Thoracic aorta (tissue), 2 donors: ENCODE measurements around the gene TRPC4AP. TPM values are rescaled to one million over a fixed set of nuclear protein-coding genes. Genes with fewer than 3 reads are reported as not detected.

Source experiments
- ATAC-seq: fragments of 150-250 bp; one replicate; pipeline ENCODE4 v1.8.0; 2017; ENCODE audit warnings: low read depth; ENCODE audit not compliant: insufficient number of reproducible peaks, low FRiP score
- DNase-seq: peaks from one replicate; pipeline ENCODE4 v3.0.0-alpha.2; 2020; ENCODE audit warnings: low spot score
- H3K27ac ChIP-seq, 2 donors: fragments of 200-600 bp; sonication (generic); 1 replicate in 1 of 2; 2 replicates in 1 of 2; pipeline ENCODE4 v1.5.1; 2016; ENCODE audit warnings: mild to moderate bottlenecking in 2 of 2, moderate library complexity in 2 of 2
- H3K27me3 ChIP-seq: fragments of 200-600 bp; sonication (generic); replicated peaks from 2 replicates; pipeline ENCODE4 v1.6.0; 2016; ENCODE audit warnings: mild to moderate bottlenecking; ENCODE audit not compliant: insufficient read depth
- H3K36me3 ChIP-seq: fragments of 200-600 bp; sonication (generic); one replicate; pipeline ENCODE4 v1.5.1; 2016
- H3K4me1 ChIP-seq, 2 donors: fragments of 200-600 bp; sonication (generic); 1 replicate in 1 of 2; 2 replicates in 1 of 2; pipeline versions ENCODE4 v1.5.1 to v1.6.0; 2016; ENCODE audit warnings: low read depth in 2 of 2, mild to moderate bottlenecking in 1 of 2; ENCODE audit not compliant: control insufficient read depth in 1 of 2
- H3K4me3 ChIP-seq: fragments of 200-600 bp; sonication (generic); 2 replicates; pipeline ENCODE4 v1.5.1; 2016; ENCODE audit warnings: mild to moderate bottlenecking
- H3K9me3 ChIP-seq: fragments of 200-600 bp; sonication (generic); 2 replicates; pipeline ENCODE4 v1.5.1; 2016
- CTCF ChIP-seq: fragments of 200-600 bp; sonication (generic); IDR thresholded peaks from one replicate; pipeline ENCODE4 v1.5.1; 2019; ENCODE audit warnings: antibody characterized with exemption
- total RNA-seq, 2 donors: library from RNA; depleted of rRNA; stranded (reverse); fragments of >200 nt; gene quantifications; one replicate each; pipeline versions ENCODE4 v1.1.0 to v1.2.3, GENCODE V29; 2016

The TRPC4AP gene
- total RNA-seq, 2 donors from 2014 or later, result 65.8 to 73.6 TPM

GRCh38 chr20:34968042-34968775 lies 124.4 kb downstream of the TRPC4AP start:
- no peak for TF ChIP-seq CTCF
- H3K27me3 ChIP-seq, result no peaks in the 10 kb centered on the region
- H3K4me1 ChIP-seq, result no peaks in the 10 kb centered on the region
- H3K36me3 ChIP-seq, result no peaks in the 10 kb centered on the region
- DNase-seq, result no peak
- H3K27ac ChIP-seq, result no peak overlapping the region
- H3K4me3 ChIP-seq, result no peak overlapping the region
- ATAC-seq, result no peak
- no peaks in the 10 kb centered on the region for H3K9me3 ChIP-seq

GRCh38 chr20:34967421-34967820 lies 125.2 kb downstream of the TRPC4AP start:
- Histone ChIP-seq H3K9me3 (no peaks in the 10 kb centered on the region), H3K27ac (no peak overlapping the region), H3K27me3 (no peaks in the 10 kb centered on the region), H3K4me1 (no peaks in the 10 kb centered on the region), H3K4me3 (no peak overlapping the region), H3K36me3 (no peaks in the 10 kb centered on the region)
- no peak for ATAC-seq
- no peak for TF ChIP-seq CTCF
- DNase-seq, result no peak

GRCh38 chr20:34965051-34965450 lies 127.6 kb downstream of the TRPC4AP start:
- no peaks in the 10 kb centered on the region for H3K4me1 ChIP-seq
- no peaks in the 10 kb centered on the region for H3K36me3 ChIP-seq
- no peaks in the 10 kb centered on the region for H3K27me3 ChIP-seq
- ATAC-seq (no peak), DNase-seq (no peak)
- no peak overlapping the region for H3K4me3 ChIP-seq
- H3K27ac ChIP-seq, result no peak overlapping the region
- TF ChIP-seq CTCF, result no peak
- H3K9me3 ChIP-seq, result no peaks in the 10 kb centered on the region

DNA sequence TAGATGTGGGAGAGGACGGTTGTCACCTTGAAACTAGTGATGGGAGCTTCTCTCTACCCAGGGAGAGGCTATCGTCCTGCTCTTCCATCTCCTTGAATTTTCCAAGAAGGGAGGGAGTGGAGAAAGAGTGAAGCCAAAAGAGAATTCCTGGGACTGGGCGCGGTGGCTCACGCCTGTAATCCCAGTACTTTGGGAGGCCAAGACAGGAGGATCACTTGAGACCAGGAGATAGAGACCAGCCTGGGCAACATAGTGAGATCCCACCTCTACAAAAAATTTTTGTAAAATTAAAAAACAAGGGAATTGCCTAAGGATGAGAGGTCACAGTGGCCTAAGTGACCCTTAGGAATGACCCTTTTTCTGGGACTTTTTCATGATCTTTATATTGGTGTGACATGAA lies 128.1 kb downstream of the TRPC4AP start:
- H3K4me3 ChIP-seq, result no peak overlapping the region
- no peaks in the 10 kb centered on the region for H3K4me1 ChIP-seq
- no peaks in the 10 kb centered on the region for H3K36me3 ChIP-seq
- ATAC-seq (no peak), DNase-seq (no peak)
- no peak overlapping the region for H3K27ac ChIP-seq
- H3K9me3 ChIP-seq, result no peaks in the 10 kb centered on the region
- TF ChIP-seq CTCF, result no peak
- H3K27me3 ChIP-seq, result no peaks in the 10 kb centered on the region

GRCh38 chr20:34956751-34957472 lies 135.7 kb downstream of the TRPC4AP start:
- H3K27me3 ChIP-seq, result no peaks in the 10 kb centered on the region
- H3K27ac ChIP-seq, result peak overlapping the region in 1 of 2 donors; percentile 86
- no peak for TF ChIP-seq CTCF
- no peaks in the 10 kb centered on the region for H3K9me3 ChIP-seq
- no peak for DNase-seq
- H3K4me1 ChIP-seq, result peaks cover 8 to 16% of the 10 kb centered on the region in 2 donors
- no peaks in the 10 kb centered on the region for H3K36me3 ChIP-seq
- no peak overlapping the region for H3K4me3 ChIP-seq
- no peak for ATAC-seq
